Hematopoietic multipotent progenitor cell treated with erythropoietin and hydrocortisone succinate and interleukin-3 and kit ligand, for 17 days (in vitro differentiated cells): ENCODE results near the gene BABAM1.

Source experiments
- DNase-seq: peaks from one replicate; pipeline ENCODE4 v3.0.0-alpha.2; 2015; ENCODE audit warnings: low spot score

The BABAM1 gene

GRCh38 chr19:17266975-17267788 is at the start of gene BABAM1:
Gene BABAM1 (plus strand): TSS chr19:17267443. CDS start chr19:17268807, 1,364 bp downstream.
- peak; percentile 96 for DNase-seq

GRCh38 chr19:17219286-17219685 is 48.0 kb upstream of the BABAM1 start:
- no peak for DNase-seq

GRCh38 chr19:17220207-17220758 is 47.0 kb upstream of the BABAM1 start:
- peak; percentile 79 for DNase-seq

GRCh38 chr19:17225053-17225452 is 42.2 kb upstream of the BABAM1 start:
- DNase-seq = no peak

GRCh38 chr19:17226002-17226933 is 41.0 kb upstream of the BABAM1 start, which contains the start of gene OCEL1:
Gene OCEL1 (plus strand): TSS chr19:17226226. CDS start chr19:17226248, 22 bp downstream.
- peak; percentile 99 for DNase-seq

- DNase-seq = no peak
These were observed 39.4 kb upstream of the BABAM1 start for GRCh38 chr19:17227798-17228367.

- no peak for DNase-seq
These were observed 37.4 kb upstream of the BABAM1 start for GRCh38 chr19:17229890-17230289.

- DNase-seq = no peak
These were observed 35.0 kb upstream of the BABAM1 start for GRCh38 chr19:17232258-17232657.

GRCh38 chr19:17234911-17235299 is 32.3 kb upstream of the BABAM1 start:
- peak; percentile 78 for DNase-seq

- peak; percentile 82 for DNase-seq
These were observed 31.8 kb upstream of the BABAM1 start for GRCh38 chr19:17235300-17235970.

- DNase-seq = no peak
These were observed 31.1 kb upstream of the BABAM1 start for GRCh38 chr19:17235971-17236777.

GRCh38 chr19:17236811-17237543 is 30.3 kb upstream of the BABAM1 start:
- DNase-seq = no peak

GRCh38 chr19:17237747-17238706 is 29.2 kb upstream of the BABAM1 start:
- no peak for DNase-seq

GRCh38 chr19:17240062-17240752 is 27.0 kb upstream of the BABAM1 start:
- DNase-seq = no peak

GRCh38 chr19:17240826-17241399 is 26.3 kb upstream of the BABAM1 start:
- no peak for DNase-seq

- DNase-seq = no peak
These were observed 24.6 kb upstream of the BABAM1 start for GRCh38 chr19:17242431-17243208.
